Measurements from ENCODE around the gene RPP21.

DNA sequence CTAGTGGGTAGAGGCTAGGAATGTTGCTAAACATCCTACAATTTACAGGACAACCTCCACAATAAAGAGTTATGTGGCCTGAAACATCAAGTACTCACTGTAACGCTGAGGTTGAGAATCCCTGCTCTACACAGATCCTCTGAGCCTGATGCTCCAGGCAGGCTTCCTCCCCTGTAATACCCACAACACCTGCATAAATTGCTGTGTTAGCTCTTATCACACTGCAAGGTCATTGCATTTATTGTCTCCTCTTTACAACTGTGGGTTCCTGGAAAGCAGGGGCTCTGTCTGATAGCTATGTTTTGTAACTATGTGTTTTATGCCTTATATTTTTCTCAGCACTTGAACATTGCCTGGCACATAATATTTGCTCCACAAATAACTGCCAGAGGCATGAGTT is 11.6 kb downstream of the RPP21 start:
- TF ChIP-seq, protein P1, sequence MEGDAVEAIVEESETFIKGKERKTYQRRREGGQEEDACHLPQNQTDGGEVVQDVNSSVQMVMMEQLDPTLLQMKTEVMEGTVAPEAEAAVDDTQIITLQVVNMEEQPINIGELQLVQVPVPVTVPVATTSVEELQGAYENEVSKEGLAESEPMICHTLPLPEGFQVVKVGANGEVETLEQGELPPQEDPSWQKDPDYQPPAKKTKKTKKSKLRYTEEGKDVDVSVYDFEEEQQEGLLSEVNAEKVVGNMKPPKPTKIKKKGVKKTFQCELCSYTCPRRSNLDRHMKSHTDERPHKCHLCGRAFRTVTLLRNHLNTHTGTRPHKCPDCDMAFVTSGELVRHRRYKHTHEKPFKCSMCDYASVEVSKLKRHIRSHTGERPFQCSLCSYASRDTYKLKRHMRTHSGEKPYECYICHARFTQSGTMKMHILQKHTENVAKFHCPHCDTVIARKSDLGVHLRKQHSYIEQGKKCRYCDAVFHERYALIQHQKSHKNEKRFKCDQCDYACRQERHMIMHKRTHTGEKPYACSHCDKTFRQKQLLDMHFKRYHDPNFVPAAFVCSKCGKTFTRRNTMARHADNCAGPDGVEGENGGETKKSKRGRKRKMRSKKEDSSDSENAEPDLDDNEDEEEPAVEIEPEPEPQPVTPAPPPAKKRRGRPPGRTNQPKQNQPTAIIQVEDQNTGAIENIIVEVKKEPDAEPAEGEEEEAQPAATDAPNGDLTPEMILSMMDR (IDR thresholded peaks at IDR 0.05) = no peak
- TF ChIP-seq POLR2AphosphoS5 (IDR thresholded peaks at IDR 0.05) (no peak), POLR2A (IDR thresholded peaks at IDR 0.05) (no peak), EP300 (IDR thresholded peaks at IDR 0.05) (no peak)

Data from upper lobe of left lung (tissue), 4 donors.